ENCODE data around the gene BARX2.

- no peak for TF ChIP-seq POLR2A (IDR thresholded peaks at IDR 0.05; ENCODE audit: low read depth)
- TF ChIP-seq, protein P1, sequence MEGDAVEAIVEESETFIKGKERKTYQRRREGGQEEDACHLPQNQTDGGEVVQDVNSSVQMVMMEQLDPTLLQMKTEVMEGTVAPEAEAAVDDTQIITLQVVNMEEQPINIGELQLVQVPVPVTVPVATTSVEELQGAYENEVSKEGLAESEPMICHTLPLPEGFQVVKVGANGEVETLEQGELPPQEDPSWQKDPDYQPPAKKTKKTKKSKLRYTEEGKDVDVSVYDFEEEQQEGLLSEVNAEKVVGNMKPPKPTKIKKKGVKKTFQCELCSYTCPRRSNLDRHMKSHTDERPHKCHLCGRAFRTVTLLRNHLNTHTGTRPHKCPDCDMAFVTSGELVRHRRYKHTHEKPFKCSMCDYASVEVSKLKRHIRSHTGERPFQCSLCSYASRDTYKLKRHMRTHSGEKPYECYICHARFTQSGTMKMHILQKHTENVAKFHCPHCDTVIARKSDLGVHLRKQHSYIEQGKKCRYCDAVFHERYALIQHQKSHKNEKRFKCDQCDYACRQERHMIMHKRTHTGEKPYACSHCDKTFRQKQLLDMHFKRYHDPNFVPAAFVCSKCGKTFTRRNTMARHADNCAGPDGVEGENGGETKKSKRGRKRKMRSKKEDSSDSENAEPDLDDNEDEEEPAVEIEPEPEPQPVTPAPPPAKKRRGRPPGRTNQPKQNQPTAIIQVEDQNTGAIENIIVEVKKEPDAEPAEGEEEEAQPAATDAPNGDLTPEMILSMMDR (IDR thresholded peaks at IDR 0.05) = no peak
- no peak for TF ChIP-seq POLR2AphosphoS5 (IDR thresholded peaks at IDR 0.05)
- no peak for TF ChIP-seq EP300 (IDR thresholded peaks at IDR 0.05)
These were observed 28.7 kb upstream of the BARX2 start for GRCh38 chr11:129346916-129347315.

All from esophagus muscularis mucosa (tissue), 4 donors.